GM18505 (cell line): ENCODE results near the gene PCED1A.
"Not testable (repeated sequence)": the region's sequence is repeated elsewhere in the genome, so short reads cannot be mapped to it uniquely, and the experiment has no call there.

ENCODE experiments used
- ATAC-seq: cut with Tn5 transposase; IDR thresholded peaks from one replicate; pipeline ENCODE4 v1.9.1; 2021; ENCODE audit not compliant: unreplicated experiment
- POLR2A ChIP-seq: IDR thresholded peaks from 4 replicates; pipeline ENCODE4 v1.6.1; 2011; ENCODE audit warnings: borderline replicate concordance; ENCODE audit not compliant: insufficient read depth, insufficient read length; ENCODE audit errors: extremely low read depth

Gene PCED1A

DNA sequence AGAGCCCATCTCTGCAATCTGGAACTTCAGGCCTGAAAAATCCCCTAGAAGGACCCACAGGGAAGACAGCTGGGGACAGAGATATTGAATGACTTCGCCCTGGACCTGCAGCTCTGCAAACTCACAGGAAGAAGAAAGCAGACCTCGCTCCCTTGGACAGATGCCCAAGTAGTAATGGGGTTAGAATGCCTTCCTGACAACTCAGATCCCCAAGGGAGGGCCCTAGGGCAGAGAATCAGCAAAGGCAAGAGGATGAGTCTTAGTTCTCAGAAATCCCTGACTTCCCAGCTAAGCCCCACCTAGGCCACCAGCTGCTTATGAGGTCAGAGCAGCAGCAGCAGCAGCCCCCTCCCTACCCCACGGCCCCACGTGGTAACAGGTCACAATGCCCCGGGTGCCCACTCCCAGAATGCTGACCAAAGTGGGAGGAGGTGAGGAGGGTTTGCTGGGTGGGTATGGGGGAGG, 25.8 kb downstream of the PCED1A start, which contains the start of gene C20orf141:
Gene C20orf141 (plus strand): TSS at position 401 of the 465 bp plus-strand sequence. CDS start 198 bp downstream, outside the sequence.
- no peak for ATAC-seq
- no peak for TF ChIP-seq POLR2A

DNA sequence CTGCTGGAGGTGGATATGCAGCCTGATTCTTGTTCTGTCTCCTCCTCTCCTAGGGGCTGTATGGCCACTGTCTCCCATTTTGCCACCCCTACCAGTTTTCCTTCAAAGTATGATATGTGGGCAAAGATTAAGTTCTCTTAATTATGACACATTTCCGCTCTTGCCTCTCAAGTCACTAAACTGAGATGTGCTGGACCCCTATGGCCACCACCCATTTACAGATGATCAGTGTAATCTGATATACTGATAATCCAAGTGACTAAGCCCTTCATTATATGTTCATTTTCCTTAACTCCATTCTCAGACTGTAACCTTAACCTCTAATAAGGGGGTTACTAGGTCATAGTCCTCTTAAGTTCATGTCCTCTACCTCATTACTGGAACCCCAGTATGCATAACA, 26.4 kb downstream of the PCED1A start:
- no peak for TF ChIP-seq POLR2A

DNA sequence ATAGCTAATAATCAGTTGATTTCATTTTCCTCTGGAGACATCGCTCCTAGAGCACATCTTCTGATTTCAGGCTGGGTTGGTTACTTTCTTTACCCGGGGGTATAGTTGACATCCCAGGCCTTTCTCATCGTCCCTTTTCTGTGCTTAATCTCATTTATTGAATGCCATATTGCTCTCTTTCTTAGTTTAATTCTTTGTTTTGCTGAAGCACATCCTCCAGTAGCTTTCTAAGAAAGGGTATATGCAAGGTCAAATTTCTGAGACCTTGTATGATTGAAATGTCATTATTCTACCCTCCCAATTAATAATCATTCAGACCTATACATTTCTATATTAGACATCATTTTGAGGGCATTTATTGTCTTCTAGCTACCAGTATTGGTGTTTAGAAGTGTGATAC, 28.3 kb downstream of the PCED1A start:
- TF ChIP-seq POLR2A = no peak
- no peak for ATAC-seq

More for the DNA sequence above, 26.4 kb downstream of the PCED1A start:
- ATAC-seq = no peak

DNA sequence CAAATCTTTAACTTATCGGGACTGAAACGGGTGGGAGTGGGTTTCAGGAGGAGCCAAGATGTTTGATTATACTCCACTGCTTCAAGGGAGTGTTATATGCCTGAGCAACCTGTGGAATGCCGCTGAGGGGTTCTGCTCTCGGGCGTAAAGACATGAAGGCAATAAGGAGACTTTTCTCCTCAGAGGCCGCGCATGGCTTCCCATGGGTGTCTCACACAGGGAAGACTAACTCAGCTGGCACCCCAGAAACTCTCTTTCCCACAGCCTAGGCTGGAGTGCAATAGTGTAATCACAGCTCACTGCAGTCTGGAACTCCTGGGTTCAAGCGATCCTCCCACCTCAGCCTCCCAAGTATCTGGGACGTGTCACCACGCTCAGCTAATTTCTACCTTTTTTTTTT, 30.8 kb downstream of the PCED1A start:
- no peak for TF ChIP-seq POLR2A

DNA sequence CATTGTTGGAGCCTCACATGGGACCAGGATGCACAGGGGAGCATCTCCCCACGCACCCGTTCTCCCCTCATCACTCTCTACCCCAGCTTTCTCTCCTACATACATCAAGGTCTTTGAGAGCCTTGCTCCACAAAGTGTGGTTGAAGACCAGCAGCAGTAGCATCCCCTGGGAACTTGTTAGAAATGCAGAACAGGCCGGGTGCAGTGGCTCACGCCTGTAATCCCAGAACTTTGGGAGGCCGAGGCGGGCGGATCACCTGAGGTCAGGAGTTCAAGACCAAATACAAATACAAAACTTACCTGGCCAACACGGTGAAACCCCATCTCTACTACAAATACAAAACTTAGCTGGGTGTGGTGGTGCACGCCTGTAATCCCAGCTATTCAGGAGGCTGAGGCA, 32.5 kb downstream of the PCED1A start:
- ATAC-seq = not testable (repeated sequence)

More for the DNA sequence above, 30.8 kb downstream of the PCED1A start:
- ATAC-seq = no peak

DNA sequence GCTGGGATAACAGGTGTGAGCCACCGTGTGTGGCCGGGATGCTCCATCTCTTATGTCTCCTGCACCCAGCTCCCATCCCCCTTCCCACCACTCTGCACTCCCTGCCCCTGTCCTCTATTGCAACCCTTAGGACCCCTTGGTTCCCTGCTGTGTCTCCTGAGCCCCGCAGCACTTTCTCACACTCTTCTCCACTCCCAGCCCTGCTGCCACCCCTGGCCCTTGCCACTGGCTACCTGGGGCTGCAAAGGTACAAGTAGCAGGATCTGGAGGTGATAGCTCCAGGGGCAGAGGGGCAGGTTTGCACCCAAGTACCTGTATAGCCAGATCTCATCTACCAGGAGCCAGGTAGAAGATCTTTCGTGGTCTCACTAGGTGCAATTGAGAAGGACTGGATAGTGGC, 33.4 kb downstream of the PCED1A start:
- no peak for ATAC-seq
- TF ChIP-seq POLR2A = no peak

DNA sequence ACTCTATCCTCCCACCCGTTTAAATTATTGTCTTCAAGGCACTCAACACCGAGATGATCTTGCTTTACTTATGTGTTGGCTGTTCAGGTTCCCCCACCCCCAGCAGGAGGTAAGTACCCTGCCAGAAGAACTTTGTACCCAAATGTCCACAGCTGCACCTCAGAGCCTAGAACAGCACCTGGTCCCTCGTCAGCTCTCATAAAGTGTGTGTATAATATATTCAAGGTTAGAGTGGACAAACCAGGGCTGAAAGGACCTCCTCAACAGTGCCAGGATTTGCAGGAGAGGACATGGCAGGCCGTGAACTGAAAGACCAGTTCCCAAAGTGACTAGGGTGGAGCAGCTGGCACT, 34.1 kb downstream of the PCED1A start:
- TF ChIP-seq POLR2A = no peak
- ATAC-seq = no peak

DNA sequence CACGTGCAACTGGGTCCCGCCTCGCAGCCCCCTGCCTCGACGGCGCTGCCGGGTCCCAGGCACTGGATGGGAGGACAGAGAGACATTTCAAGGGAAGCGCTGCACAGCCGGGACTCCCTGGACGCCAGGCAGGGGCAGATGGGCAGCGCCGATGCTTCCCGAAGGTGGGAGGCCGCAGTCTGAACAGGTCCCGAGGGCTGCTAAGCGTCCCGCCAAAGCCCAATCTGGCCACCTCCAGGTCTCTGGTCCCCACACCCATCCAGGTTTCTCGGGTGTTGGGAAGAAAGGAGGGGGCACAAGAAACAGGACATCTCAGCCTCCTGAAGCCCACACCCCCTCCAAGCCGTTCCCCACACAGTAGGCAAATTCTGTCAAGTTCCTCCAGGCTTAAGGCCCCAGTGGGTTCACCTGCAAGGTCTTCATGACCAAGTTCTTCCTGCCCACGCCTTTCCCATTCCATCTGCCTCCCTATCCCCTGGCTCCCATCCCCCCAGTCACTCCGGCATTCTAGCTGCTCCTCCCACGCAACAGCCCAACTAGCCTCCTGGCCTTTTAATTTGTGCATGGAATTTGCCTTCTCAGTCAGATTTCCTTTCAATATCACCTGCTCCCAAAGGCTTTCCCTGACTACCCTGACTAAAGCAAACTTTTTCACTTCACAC, 34.6 kb downstream of the PCED1A start:
- TF ChIP-seq POLR2A = no peak
- no peak for ATAC-seq

DNA sequence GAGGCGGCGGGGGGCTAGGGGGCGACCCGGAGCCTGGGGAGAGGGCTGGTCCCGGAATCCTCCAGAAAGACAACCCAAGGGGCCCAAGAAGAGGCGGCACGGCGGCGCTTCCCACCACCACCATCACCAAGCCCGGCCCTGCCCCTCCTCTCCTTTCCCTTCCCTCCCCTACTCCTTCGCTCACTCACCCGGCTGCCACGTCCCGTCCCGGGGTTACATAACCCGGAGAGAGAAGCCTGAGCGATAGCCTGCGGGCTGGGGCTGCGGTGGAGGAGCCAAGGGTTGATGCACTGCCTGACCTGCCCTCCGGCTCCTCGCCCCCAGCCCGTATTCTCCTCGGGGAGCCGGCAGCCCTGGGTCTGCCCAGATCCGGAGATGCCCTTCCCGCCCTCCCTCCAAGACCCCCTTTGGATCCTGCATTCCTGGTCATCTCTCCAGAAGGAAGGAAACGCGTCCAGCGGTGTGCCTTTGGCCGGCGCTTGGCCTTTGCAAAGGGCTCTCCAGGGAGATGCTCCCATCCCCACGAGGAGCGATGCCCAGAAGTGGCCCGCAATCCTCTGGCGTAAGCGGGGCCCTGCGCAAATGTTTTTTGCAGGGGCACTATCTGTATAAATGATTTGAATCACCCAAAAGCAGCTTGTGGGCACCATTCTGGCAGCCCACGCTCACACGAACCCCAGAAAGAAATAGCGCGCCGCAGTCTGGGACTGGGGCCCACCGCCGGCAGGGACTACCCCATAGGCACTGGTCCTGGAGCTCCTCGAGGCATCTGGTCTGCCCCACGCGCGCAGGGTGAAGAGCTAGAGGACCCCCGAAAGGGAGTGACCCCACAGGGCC, 35.4 kb downstream of the PCED1A start:
- TF ChIP-seq POLR2A = no peak
- no peak for ATAC-seq

DNA sequence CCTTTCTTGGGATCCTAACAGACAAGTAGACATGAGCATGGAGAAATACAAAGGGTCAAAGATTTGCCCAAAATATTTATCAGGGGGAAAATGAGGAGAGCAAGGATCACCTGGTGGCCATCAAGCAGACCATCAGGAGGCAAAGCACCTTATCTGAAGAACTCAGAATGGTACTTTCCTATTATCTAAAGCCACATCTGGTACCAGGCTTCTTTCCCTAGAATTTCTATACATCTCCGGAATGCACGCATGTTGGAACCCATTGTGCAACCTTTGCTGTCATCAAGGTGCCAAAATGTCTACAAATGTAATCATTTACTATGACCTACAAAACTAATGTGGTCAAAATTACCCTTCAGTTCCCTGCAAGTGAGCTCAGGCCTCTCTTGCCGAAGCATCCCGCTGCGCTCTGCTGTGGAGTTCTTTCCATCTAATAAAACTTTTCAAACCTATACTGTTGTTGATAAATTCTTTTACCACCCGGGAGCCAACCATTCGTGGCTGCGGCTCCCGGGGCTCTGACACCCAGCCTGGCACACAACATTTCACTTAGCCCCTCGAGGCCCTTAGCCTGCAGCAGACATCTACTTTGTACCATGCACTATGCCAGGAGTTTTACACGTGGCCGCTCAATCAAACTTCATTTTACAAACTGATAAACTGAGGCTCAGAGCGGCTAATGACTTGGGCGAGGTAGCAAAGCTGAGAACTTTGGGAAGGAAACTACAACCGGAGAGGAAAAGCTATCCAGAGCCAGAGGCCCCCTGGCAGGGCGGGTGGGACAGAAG, 36.2 kb downstream of the PCED1A start:
- no peak for ATAC-seq
- TF ChIP-seq POLR2A = no peak

DNA sequence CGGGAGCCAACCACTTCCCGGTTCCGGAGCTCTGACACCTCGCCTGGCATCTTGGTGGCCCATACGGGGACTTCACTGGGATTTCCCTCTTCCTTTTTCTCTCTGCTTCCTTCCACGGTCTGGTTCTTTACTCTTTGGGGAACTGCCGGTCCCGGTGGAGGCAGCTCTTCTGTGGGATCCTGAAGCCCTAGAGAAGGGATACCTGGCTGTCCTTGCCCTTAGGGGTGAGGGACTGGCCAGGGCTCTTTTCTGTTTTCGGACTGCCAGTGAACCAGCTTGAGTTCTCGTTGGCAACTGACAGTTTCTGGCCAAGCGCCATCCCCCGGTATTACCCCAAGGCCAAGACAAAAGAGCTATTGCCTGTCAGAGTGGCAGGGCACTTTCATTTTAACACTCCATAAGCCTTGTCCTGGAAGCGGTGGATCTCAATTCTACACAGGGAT, 39.1 kb downstream of the PCED1A start:
- no peak for ATAC-seq
- no peak for TF ChIP-seq POLR2A

DNA sequence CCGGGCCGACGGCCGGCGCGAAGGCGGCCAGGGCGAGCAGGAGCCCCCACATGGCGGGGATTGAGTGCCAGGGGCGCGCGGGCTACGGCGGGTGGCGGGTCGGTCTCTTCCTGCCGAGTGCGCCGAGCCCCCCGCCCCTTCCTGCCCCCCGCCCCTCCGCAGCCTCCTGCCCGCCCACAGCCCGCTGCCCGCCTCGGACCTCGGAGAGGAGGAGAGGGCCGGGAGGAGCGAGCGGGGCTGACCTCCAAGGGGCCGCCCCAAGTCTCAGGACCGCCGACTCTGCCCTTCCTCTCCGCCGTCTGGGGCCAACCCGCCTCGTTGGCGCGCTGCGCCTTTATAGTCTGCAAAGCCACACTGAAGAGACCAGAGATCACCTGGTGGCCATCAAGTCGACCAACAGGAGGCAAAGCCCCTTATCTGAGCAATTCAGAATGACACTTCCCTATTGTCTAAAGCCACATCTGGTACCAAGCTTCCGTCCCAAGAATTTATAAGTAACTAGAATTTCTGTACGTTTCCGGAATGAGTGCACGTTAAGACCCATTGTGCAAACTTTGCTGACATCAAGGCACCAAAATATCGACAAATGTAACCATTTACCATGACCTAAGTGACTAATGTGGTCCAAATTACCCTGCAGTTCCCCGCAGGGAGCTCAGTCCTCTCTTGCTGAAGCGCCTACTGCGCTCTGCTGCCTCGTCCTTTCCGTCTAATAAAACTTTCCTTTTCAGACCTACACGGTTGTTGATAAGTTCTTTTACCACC, 39.8 kb downstream of the PCED1A start, which contains the start of gene CPXM1:
Gene CPXM1 (minus strand): TSS at position 107 of the 765 bp plus-strand sequence. CDS start 55 bp downstream, at position 52.
- no peak for ATAC-seq
- no peak for TF ChIP-seq POLR2A
